Measurements from ENCODE around the gene SLFN14. TPM values are rescaled to one million over a fixed set of nuclear protein-coding genes. Genes with fewer than 3 reads are reported as not detected.

Gene SLFN14
- total RNA-seq, 1 donor from 2014 or later, result not detected

DNA sequence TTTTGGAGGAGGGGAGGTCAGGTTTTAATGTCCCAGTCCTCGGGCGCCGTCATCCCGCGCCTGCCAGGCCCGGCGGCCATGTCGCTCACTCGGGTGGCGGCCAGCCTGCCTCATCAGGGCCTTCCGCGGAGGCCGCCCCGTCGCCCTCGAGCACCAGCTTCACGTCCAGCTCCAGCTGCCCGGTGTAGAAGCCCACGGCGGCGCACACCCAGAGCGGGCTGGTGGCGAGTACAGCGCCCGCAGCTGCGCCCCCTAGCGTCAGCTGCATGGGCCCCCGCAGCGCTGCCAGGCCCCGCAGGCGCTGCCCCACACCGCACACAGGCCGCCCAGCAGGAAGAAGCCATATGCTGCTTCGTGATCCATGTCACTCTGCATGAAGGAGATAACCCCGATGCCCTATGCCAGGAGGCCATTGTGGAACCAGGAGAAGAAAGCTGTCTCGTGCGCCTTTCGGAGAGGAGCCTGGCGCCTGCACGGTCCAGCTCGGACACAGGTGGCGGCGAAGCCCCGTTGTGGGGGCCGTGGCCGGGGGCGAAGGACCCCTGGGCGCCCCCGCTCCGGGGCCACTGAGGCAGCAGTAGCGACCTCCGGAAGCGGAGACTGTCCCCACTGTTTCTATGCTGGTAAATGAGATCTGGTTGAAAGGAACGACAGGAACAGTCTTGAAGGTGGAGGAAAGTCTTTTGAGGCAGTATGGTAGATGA lies 36.1 kb upstream of the SLFN14 start:
- Histone ChIP-seq H3K4me3 (ENCODE audit: low read depth, low read length) (no peak overlapping the region), H3K36me3 (ENCODE audit: control insufficient read depth, insufficient read depth, low read length) (peaks cover 12% of the 10 kb centered on the region), H3K27me3 (ENCODE audit: control insufficient read depth, insufficient read depth, low read length) (no peaks in the 10 kb centered on the region)
- DNase-seq (ENCODE audit: low read depth) (no peak), FAIRE-seq (no peak)
- TF ChIP-seq CTCF (IDR thresholded peaks at IDR 0.05; ENCODE audit: insufficient read depth, low read length, severe bottlenecking), result peak; percentile 8

GRCh38 chr17:35596072-35596471 lies 35.5 kb upstream of the SLFN14 start:
- Histone ChIP-seq H3K4me3 (ENCODE audit: low read depth, low read length) (no peak overlapping the region), H3K36me3 (ENCODE audit: control insufficient read depth, insufficient read depth, low read length) (peaks cover 12% of the 10 kb centered on the region)
- FAIRE-seq, result no peak

DNA sequence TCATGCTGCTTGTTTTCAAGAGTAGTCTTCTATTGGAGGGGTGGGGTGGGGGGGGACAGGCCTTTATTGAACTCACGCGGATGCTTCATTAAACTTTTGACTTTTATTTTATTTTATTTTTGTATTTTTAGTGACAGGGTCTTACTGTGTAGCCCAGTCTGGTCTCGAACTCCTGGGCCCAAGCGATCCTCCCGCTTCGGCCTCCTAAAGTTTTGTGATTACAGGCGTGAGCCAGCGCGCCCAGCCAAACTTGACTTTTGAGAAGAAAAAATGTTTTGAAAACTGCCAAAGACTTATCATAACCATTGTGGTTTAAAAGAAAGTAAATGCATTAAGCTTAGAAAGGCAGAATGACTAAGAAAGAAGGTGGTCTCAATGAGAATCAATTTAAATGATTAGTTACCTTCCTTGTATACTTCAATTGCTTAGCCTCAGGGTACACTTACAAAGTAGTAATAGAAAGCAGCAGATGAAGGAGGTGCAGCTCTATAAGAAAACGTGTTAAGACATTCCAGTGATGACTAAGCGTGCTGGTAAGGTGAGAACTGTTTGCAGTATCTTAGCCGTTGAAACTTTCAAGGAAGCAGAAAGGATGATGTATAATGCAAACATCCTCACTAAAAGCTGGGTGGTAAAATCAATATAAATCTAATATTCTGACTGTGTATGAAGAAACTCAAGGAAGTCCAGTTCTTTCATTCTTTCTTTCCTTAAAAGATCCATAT lies 27.7 kb upstream of the SLFN14 start:
- Histone ChIP-seq H3K36me3 (ENCODE audit: control insufficient read depth, insufficient read depth, low read length) (no peaks in the 10 kb centered on the region), H3K4me3 (ENCODE audit: low read depth, low read length) (peak overlapping the region; percentile 98), H3K27me3 (ENCODE audit: control insufficient read depth, insufficient read depth, low read length) (no peaks in the 10 kb centered on the region)
- peak; percentile 99 for DNase-seq (ENCODE audit: low read depth)
- FAIRE-seq, result no peak
- TF ChIP-seq CTCF (IDR thresholded peaks at IDR 0.05; ENCODE audit: insufficient read depth, low read length, severe bottlenecking), result no peak

More at GRCh38 chr17:35596072-35596471, 35.5 kb upstream of the SLFN14 start:
- no peak for TF ChIP-seq CTCF (IDR thresholded peaks at IDR 0.05; ENCODE audit: insufficient read depth, low read length, severe bottlenecking)
- no peak for DNase-seq (ENCODE audit: low read depth)
- H3K27me3 ChIP-seq (ENCODE audit: control insufficient read depth, insufficient read depth, low read length), result no peaks in the 10 kb centered on the region

GRCh38 chr17:35587074-35587961 lies 26.7 kb upstream of the SLFN14 start, which contains the start of gene AP2B1:
TSS of gene AP2B1 (plus strand) at chr17:35587322. CDS start at chr17:35594031, 6,709 bp downstream.
- TF ChIP-seq CTCF (IDR thresholded peaks at IDR 0.05; ENCODE audit: insufficient read depth, low read length, severe bottlenecking), result no peak
- Histone ChIP-seq H3K36me3 (ENCODE audit: control insufficient read depth, insufficient read depth, low read length) (no peaks in the 10 kb centered on the region), H3K4me3 (ENCODE audit: low read depth, low read length) (peak within 1 kb of the TSS; percentile 98), H3K27me3 (ENCODE audit: control insufficient read depth, insufficient read depth, low read length) (no peaks in the 10 kb centered on the region)
- DNase-seq (ENCODE audit: low read depth), result peak; percentile 92
- no peak for FAIRE-seq

DNA sequence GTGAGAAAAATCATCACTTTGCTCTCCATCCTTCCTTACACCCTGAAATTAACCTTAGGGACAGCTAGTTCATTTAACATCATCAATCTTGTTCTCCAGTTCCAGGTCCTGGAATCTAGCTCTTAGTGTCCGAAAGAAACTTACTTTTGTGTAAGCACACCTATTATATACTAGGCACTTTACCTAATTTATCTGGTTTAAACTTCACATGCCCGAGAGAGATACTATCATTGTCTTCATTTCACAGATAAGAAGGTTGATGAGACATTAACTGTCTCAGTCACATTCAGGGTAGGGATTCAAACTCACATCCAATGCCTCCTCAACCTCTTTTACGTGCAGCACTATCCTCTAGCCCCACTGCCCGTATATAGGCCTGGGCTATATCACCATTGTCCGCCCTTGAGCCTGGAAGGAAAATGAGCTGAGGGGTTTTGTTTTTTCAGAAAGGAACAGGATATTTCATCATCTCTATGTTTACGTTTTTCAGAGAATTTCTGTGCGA lies 26.0 kb upstream of the SLFN14 start:
- H3K36me3 ChIP-seq (ENCODE audit: control insufficient read depth, insufficient read depth, low read length), result no peaks in the 10 kb centered on the region
- TF ChIP-seq CTCF (IDR thresholded peaks at IDR 0.05; ENCODE audit: insufficient read depth, low read length, severe bottlenecking), result no peak
- H3K27me3 ChIP-seq (ENCODE audit: control insufficient read depth, insufficient read depth, low read length), result no peaks in the 10 kb centered on the region
- peak overlapping the region; percentile 98 for H3K4me3 ChIP-seq (ENCODE audit: low read depth, low read length)
- no peak for DNase-seq (ENCODE audit: low read depth)
- FAIRE-seq, result no peak

Data from bronchial epithelial cell (primary cell).